Measurements from ENCODE around the gene POLR3C.
"Not testable (repeated sequence)": the region's sequence is repeated elsewhere in the genome, so short reads cannot be mapped to it uniquely, and the experiment has no call there.

The POLR3C gene

GRCh38 chr1:145824499-145824842 is 471 bp downstream of the POLR3C start:
- no peak for TF ChIP-seq CTCF (IDR thresholded peaks at IDR 0.05; ENCODE audit: low read depth, low read length)
- peak overlapping the region; percentile 77 to 95 for H3K4me3 ChIP-seq (replicated peaks in 1 of 2; ENCODE audit: low read depth in 2 of 2, low read length in 2 of 2)
- no peak for DNase-seq (ENCODE audit: low read depth in 2 of 2)

GRCh38 chr1:145826030-145826429 is 2.0 kb downstream of the POLR3C start:
- no peak for DNase-seq (ENCODE audit: low read depth in 2 of 2)
- no peak for TF ChIP-seq CTCF (IDR thresholded peaks at IDR 0.05; ENCODE audit: low read depth, low read length)
- no peak overlapping the region for H3K4me3 ChIP-seq (replicated peaks in 1 of 2; ENCODE audit: low read depth in 2 of 2, low read length in 2 of 2)

- TF ChIP-seq CTCF (IDR thresholded peaks at IDR 0.05; ENCODE audit: low read depth, low read length) = no peak
- no peak for DNase-seq (ENCODE audit: low read depth in 2 of 2)
- H3K4me3 ChIP-seq (replicated peaks in 1 of 2; ENCODE audit: low read depth in 2 of 2, low read length in 2 of 2) = no peak overlapping the region
Observed at GRCh38 chr1:145827966-145828365, 4.0 kb downstream of the POLR3C start.

GRCh38 chr1:145828367-145829026 is 4.5 kb downstream of the POLR3C start:
- no peak for TF ChIP-seq CTCF (IDR thresholded peaks at IDR 0.05; ENCODE audit: low read depth, low read length)
- no peak for DNase-seq (ENCODE audit: low read depth in 2 of 2)
- H3K4me3 ChIP-seq (replicated peaks in 1 of 2; ENCODE audit: low read depth in 2 of 2, low read length in 2 of 2) = no peak overlapping the region

- not testable (repeated sequence) for DNase-seq (ENCODE audit: low read depth in 2 of 2); H3K4me3 ChIP-seq (replicated peaks in 1 of 2; ENCODE audit: low read depth in 2 of 2, low read length in 2 of 2)
Observed at GRCh38 chr1:145830810-145831209, 6.8 kb downstream of the POLR3C start.

- no peak for TF ChIP-seq CTCF (IDR thresholded peaks at IDR 0.05; ENCODE audit: low read depth, low read length)
Observed at GRCh38 chr1:145837656-145838055, 13.7 kb downstream of the POLR3C start.

GRCh38 chr1:145843031-145843430 is 19.0 kb downstream of the POLR3C start:
- no peak for DNase-seq (ENCODE audit: low read depth in 2 of 2)
- no peak overlapping the region for H3K4me3 ChIP-seq (replicated peaks in 1 of 2; ENCODE audit: low read depth in 2 of 2, low read length in 2 of 2)
- TF ChIP-seq CTCF (IDR thresholded peaks at IDR 0.05; ENCODE audit: low read depth, low read length) = no peak

More at GRCh38 chr1:145837656-145838055, 13.7 kb downstream of the POLR3C start:
- no peak for DNase-seq (ENCODE audit: low read depth in 2 of 2)
- H3K4me3 ChIP-seq (replicated peaks in 1 of 2; ENCODE audit: low read depth in 2 of 2, low read length in 2 of 2) = no peak overlapping the region

Data from cardiac fibroblast (primary cell).